ENCODE results near the gene CLMN.
"Not testable (repeated sequence)": the region's sequence is repeated elsewhere in the genome, so short reads cannot be mapped to it uniquely, and the experiment has no call there.

The CLMN gene

GRCh38 chr14:95143808-95144620 lies 175.7 kb downstream of the CLMN start:
- TF ChIP-seq CTCF (IDR thresholded peaks at IDR 0.05; ENCODE audit: low read depth, low read length) = no peak
- H3K9me3 ChIP-seq (ENCODE audit: severe bottlenecking) = no peaks in the 10 kb centered on the region
- peaks cover 6% of the 10 kb centered on the region for H3K36me3 ChIP-seq
- no peaks in the 10 kb centered on the region for H3K27me3 ChIP-seq (ENCODE audit: insufficient read depth, low read depth, severe bottlenecking)
- no peak overlapping the region for H3K4me3 ChIP-seq (ENCODE audit: low read depth, low read length)
- DNase-seq = no peak
- H3K27ac ChIP-seq = no peak overlapping the region

- H3K27me3 ChIP-seq (ENCODE audit: insufficient read depth, low read depth, severe bottlenecking) = no peaks in the 10 kb centered on the region
- H3K4me3 ChIP-seq (ENCODE audit: low read depth, low read length) = no peak overlapping the region
- peaks cover 6% of the 10 kb centered on the region; the same call in 1 of the 2 replicates for H3K36me3 ChIP-seq
- no peaks in the 10 kb centered on the region for H3K9me3 ChIP-seq (ENCODE audit: severe bottlenecking)
- no peak for TF ChIP-seq CTCF (IDR thresholded peaks at IDR 0.05; ENCODE audit: low read depth, low read length)
- no peak for DNase-seq
- no peak overlapping the region for H3K27ac ChIP-seq
Measured at GRCh38 chr14:95142208-95142607, 177.5 kb downstream of the CLMN start.

GRCh38 chr14:95141684-95142083 lies 178.0 kb downstream of the CLMN start:
- peaks cover 6% of the 10 kb centered on the region; the same call in 1 of the 2 replicates for H3K36me3 ChIP-seq
- no peak overlapping the region for H3K27ac ChIP-seq
- no peak for DNase-seq
- H3K9me3 ChIP-seq (ENCODE audit: severe bottlenecking) = no peaks in the 10 kb centered on the region
- TF ChIP-seq CTCF (IDR thresholded peaks at IDR 0.05; ENCODE audit: low read depth, low read length) = no peak
- H3K27me3 ChIP-seq (ENCODE audit: insufficient read depth, low read depth, severe bottlenecking) = no peaks in the 10 kb centered on the region
- H3K4me3 ChIP-seq (ENCODE audit: low read depth, low read length) = no peak overlapping the region

GRCh38 chr14:95140060-95140858 lies 179.4 kb downstream of the CLMN start:
- TF ChIP-seq CTCF (IDR thresholded peaks at IDR 0.05; ENCODE audit: low read depth, low read length) = no peak
- Histone ChIP-seq H3K9me3 (ENCODE audit: severe bottlenecking) (no peaks in the 10 kb centered on the region), H3K36me3 (peaks cover 18% of the 10 kb centered on the region), H3K27ac (no peak overlapping the region), H3K4me3 (ENCODE audit: low read depth, low read length) (no peak overlapping the region), H3K27me3 (ENCODE audit: insufficient read depth, low read depth, severe bottlenecking) (no peaks in the 10 kb centered on the region)
- no peak for DNase-seq

GRCh38 chr14:95138876-95139275 lies 180.8 kb downstream of the CLMN start:
- Histone ChIP-seq H3K36me3 (peaks cover 19% of the 10 kb centered on the region), H3K9me3 (ENCODE audit: severe bottlenecking) (no peaks in the 10 kb centered on the region), H3K27ac (no peak overlapping the region), H3K27me3 (ENCODE audit: insufficient read depth, low read depth, severe bottlenecking) (no peaks in the 10 kb centered on the region), H3K4me3 (ENCODE audit: low read depth, low read length) (no peak overlapping the region)
- no peak for TF ChIP-seq CTCF (IDR thresholded peaks at IDR 0.05; ENCODE audit: low read depth, low read length)
- DNase-seq = no peak

GRCh38 chr14:95138455-95138854 lies 181.3 kb downstream of the CLMN start:
- H3K27ac ChIP-seq; H3K9me3 ChIP-seq (ENCODE audit: severe bottlenecking); H3K4me3 ChIP-seq (ENCODE audit: low read depth, low read length); DNase-seq; H3K27me3 ChIP-seq (ENCODE audit: insufficient read depth, low read depth, severe bottlenecking): not testable (repeated sequence)
- H3K36me3 ChIP-seq = peaks cover 19% of the 10 kb centered on the region

Data from WERI-Rb-1 (cell line).